ENCODE measurements around the gene KCNK16. TPM values are rescaled to one million over a fixed set of nuclear protein-coding genes. Genes with fewer than 3 reads are reported as not detected.

KCNK16 gene
- total and polyA plus RNA-seq, 2 of the 8 experiments (the other 6 are each of a cell fraction or from before 2014, with no cell fraction given), result not detected

DNA sequence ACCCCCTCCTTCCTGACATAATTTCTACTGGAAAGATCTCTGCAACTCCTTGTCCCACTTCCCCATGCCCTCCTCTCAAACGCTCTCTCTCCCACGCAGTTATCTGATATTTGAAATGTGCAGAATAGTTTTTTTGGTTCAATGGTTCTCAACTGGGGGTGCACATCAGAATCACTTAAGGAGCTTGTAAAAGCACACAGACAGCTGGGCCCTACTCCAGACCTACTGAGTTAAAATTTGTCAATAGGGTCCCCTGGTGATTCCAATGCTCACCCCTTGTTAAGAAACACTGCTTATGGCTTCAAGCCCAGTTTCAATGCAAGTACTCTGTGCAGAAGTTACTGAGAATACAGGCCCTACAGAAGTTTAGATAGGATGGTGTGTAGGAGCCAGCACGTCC is 45.2 kb upstream of the KCNK16 start:
- FAIRE-seq, result no peak
- H2BK5ac ChIP-seq (ENCODE audit: low read depth, low read length), result no peak overlapping the region
- H3K27ac ChIP-seq (ENCODE audit: low read depth, low read length), result no peak overlapping the region
- H2BK120ac ChIP-seq (replicated peaks; ENCODE audit: low read depth, low read length), result no peak overlapping the region
- H4K20me1 ChIP-seq (replicated peaks in 1 of 2; ENCODE audit: control insufficient read depth in 1 of 2, insufficient read depth in 2 of 2, low read length in 2 of 2), result no peaks in the 10 kb centered on the region
- 89% methylated on average over 3 of the region's 3 CpGs; no CpG with 5 or more reads in 1 of the 2 experiments for WGBS, 2 experiments (ENCODE audit: extremely low coverage in 1 of 2, insufficient coverage in 1 of 2, insufficient read length in 1 of 2, insufficient replicate concordance in 2 of 2, low coverage in 1 of 2, low lambda C conversion rate in 2 of 2, missing lambda C conversion rate in 1 of 2)
- no peak overlapping the region for H4K8ac ChIP-seq (ENCODE audit: extremely low read depth, insufficient read depth, low read length)
- no peak overlapping the region for H4K5ac ChIP-seq (ENCODE audit: insufficient read length, low read depth, low read length)
- no peak overlapping the region for H3K4me2 ChIP-seq (ENCODE audit: insufficient read depth in 1 of 2, low read depth in 2 of 2, low read length in 2 of 2)
- TF ChIP-seq SAP30 (IDR thresholded peaks at IDR 0.05; ENCODE audit: insufficient read depth, insufficient replicate concordance, low read length), result no peak
- no peak for TF ChIP-seq RFX5 (IDR thresholded peaks at IDR 0.05; ENCODE audit: borderline replicate concordance, low read depth, low read length)
- TF ChIP-seq, protein P1, sequence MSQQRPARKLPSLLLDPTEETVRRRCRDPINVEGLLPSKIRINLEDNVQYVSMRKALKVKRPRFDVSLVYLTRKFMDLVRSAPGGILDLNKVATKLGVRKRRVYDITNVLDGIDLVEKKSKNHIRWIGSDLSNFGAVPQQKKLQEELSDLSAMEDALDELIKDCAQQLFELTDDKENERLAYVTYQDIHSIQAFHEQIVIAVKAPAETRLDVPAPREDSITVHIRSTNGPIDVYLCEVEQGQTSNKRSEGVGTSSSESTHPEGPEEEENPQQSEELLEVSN (IDR thresholded peaks at IDR 0.05), result no peak
- TF ChIP-seq ASH2L (IDR thresholded peaks at IDR 0.05; ENCODE audit: low read length), result no peak
- TF ChIP-seq SIX5 (IDR thresholded peaks at IDR 0.05; ENCODE audit: low read depth, low read length), result no peak
- TF ChIP-seq CEBPB (IDR thresholded peaks at IDR 0.05; ENCODE audit: low read depth, low read length), result no peak
- TF ChIP-seq CTBP2 (IDR thresholded peaks at IDR 0.05; ENCODE audit: borderline replicate concordance, insufficient read depth, insufficient read length, low read length), result no peak
- no peak for TF ChIP-seq RXRA (IDR thresholded peaks at IDR 0.05; ENCODE audit: insufficient read depth, low read depth, low read length)
- no peak for TF ChIP-seq TEAD4 (IDR thresholded peaks at IDR 0.05; ENCODE audit: low read depth, low read length)
- no peak for TF ChIP-seq CBX5 (IDR thresholded peaks at IDR 0.05; ENCODE audit: low read depth, low read length)
- TF ChIP-seq GTF2F1 (IDR thresholded peaks at IDR 0.05; ENCODE audit: borderline replicate concordance, low read depth, low read length), result no peak
- CTCF ChIA-PET (ENCODE audit: partially characterized antibody), result interaction anchor here (1.1 to 2.9 kb wide), 5 partner anchors 9 to 500 kb away, joined by 3 to 9 read pairs (median 8); no protein-coding TSS in a partner anchor
- H3K4me1 ChIP-seq (replicated peaks in 1 of 4; ENCODE audit: control insufficient read depth in 3 of 4, insufficient read depth in 4 of 4, low read length in 3 of 4), result no peaks in the 10 kb centered on the region; a peak in 2 of 7 replicates
- peaks cover 0 to 3% of the 10 kb centered on the region in 2 experiments; a peak in 1 of 4 replicates for H3K9me3 ChIP-seq (ENCODE audit: insufficient read depth in 2 of 2, low read depth in 1 of 2, low read length in 1 of 2)
- H3K4me3 ChIP-seq (ENCODE audit: extremely low read depth in 1 of 4, insufficient read depth in 2 of 4, low read depth in 3 of 4, low read length in 4 of 4), result no peak overlapping the region
- no peak for DNase-seq (ENCODE audit: low read depth in 1 of 2, low spot score in 2 of 2)
- H3K79me2 ChIP-seq (ENCODE audit: control insufficient read depth in 1 of 2, insufficient read depth in 2 of 2, low read length in 2 of 2), result no peaks in the 10 kb centered on the region
- no peak overlapping the region for H3K9ac ChIP-seq (replicated peaks in 1 of 4; ENCODE audit: extremely low read depth in 1 of 4, low read depth in 3 of 4, low read length in 3 of 4)
- peaks cover 2% of the 10 kb centered on the region; the same call in 1 of the 2 replicates for H3K23me2 ChIP-seq (ENCODE audit: low read depth, low read length)
- no peak overlapping the region for H3K18ac ChIP-seq (ENCODE audit: extremely low read depth, low read length)
- no peak overlapping the region for H2BK20ac ChIP-seq (ENCODE audit: low read length)
- no peaks in the 10 kb centered on the region; a peak in 2 of 7 replicates for H3K27me3 ChIP-seq (replicated peaks in 1 of 4; ENCODE audit: control insufficient read depth in 3 of 4, extremely low read depth in 1 of 4, insufficient read depth in 3 of 4, low read length in 3 of 4)
- no peaks in the 10 kb centered on the region for H3K79me1 ChIP-seq (ENCODE audit: low read depth, low read length)
- POLR2A ChIA-PET (ENCODE audit: partially characterized antibody), result no interaction called here
- no peak overlapping the region for H3K23ac ChIP-seq (ENCODE audit: insufficient read length)
- H2AK5ac ChIP-seq (ENCODE audit: low read depth, low read length), result no peak overlapping the region
- no peak overlapping the region for H3K4ac ChIP-seq (replicated peaks; ENCODE audit: insufficient read length, low read depth, low read length)
- H3K56ac ChIP-seq (replicated peaks; ENCODE audit: insufficient read length, low read depth, low read length), result no peak overlapping the region
- no peak overlapping the region for H2BK12ac ChIP-seq (ENCODE audit: low read depth, low read length)
- H2BK15ac ChIP-seq (ENCODE audit: low read length), result no peak overlapping the region
- H4K91ac ChIP-seq (replicated peaks; ENCODE audit: insufficient read length, low read length), result no peak overlapping the region
- no peak overlapping the region for H2AFZ ChIP-seq (ENCODE audit: low read length)
- H3K14ac ChIP-seq (ENCODE audit: insufficient read length), result no peak overlapping the region
- no peaks in the 10 kb centered on the region for H3K36me3 ChIP-seq (ENCODE audit: control insufficient read depth in 2 of 4, insufficient read depth in 4 of 4, low read length in 3 of 4)
